PFSK-1 (cell line): ENCODE measurements around the gene KMT2E.

Experiments used
- FOXP2 ChIP-seq: optimal IDR thresholded peaks from 2 replicates; pipeline ENCODE3; 2011; ENCODE audit warnings: borderline replicate concordance, control low read depth, inconsistent platforms; ENCODE audit not compliant: insufficient read depth; ENCODE audit errors: extremely low read length, extremely low read depth
- POLR2AphosphoS5 ChIP-seq: IDR thresholded peaks from 2 replicates; pipeline ENCODE4 v1.6.1; 2012; ENCODE audit warnings: low read depth, mild to moderate bottlenecking, control low read depth, low read length, moderate library complexity
- SIN3A ChIP-seq: IDR thresholded peaks from 2 replicates; pipeline ENCODE4 v1.6.1; 2012; ENCODE audit warnings: mild to moderate bottlenecking, low read length, moderate library complexity, borderline replicate concordance; ENCODE audit not compliant: insufficient read depth
- TAF1 ChIP-seq: IDR thresholded peaks from 2 replicates; pipeline ENCODE4 v1.6.1; 2012; ENCODE audit warnings: low read length, control low read depth, borderline replicate concordance; ENCODE audit not compliant: insufficient read depth
- TF ChIP-seq, protein P1 (sequence below), 2 experiments: IDR thresholded peaks; 2 replicates each; pipeline versions ENCODE4 v1.6.1 to v1.8.0; 2011 to 2012; ENCODE audit warnings: low read depth in 2 of 2, low read length in 2 of 2, control low read depth in 1 of 2, inconsistent platforms in 1 of 2, mild to moderate bottlenecking in 1 of 2, moderate library complexity in 1 of 2; ENCODE audit not compliant: insufficient read depth in 1 of 2

KMT2E gene

DNA sequence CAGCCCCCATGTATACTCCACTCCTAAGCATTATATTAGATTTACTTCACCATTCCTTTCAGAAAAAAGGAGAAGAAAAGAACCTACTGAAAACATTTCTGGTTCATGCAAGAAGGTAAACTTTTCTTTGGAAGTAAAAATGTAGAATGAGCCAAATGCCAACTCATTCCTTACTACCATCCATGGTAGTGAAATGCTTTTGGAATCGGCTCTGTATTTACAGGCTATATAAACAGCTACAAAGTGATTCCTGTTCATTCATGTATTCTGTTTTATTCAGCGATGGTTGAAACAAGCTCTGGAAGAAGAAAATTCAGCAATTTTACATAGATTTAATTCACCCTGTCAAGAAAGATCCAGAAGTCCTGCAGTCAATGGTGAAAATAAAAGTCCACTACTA is 91.6 kb downstream of the KMT2E start:
- TF ChIP-seq TAF1: no peak
- no peak for TF ChIP-seq POLR2AphosphoS5
- TF ChIP-seq, protein P1, sequence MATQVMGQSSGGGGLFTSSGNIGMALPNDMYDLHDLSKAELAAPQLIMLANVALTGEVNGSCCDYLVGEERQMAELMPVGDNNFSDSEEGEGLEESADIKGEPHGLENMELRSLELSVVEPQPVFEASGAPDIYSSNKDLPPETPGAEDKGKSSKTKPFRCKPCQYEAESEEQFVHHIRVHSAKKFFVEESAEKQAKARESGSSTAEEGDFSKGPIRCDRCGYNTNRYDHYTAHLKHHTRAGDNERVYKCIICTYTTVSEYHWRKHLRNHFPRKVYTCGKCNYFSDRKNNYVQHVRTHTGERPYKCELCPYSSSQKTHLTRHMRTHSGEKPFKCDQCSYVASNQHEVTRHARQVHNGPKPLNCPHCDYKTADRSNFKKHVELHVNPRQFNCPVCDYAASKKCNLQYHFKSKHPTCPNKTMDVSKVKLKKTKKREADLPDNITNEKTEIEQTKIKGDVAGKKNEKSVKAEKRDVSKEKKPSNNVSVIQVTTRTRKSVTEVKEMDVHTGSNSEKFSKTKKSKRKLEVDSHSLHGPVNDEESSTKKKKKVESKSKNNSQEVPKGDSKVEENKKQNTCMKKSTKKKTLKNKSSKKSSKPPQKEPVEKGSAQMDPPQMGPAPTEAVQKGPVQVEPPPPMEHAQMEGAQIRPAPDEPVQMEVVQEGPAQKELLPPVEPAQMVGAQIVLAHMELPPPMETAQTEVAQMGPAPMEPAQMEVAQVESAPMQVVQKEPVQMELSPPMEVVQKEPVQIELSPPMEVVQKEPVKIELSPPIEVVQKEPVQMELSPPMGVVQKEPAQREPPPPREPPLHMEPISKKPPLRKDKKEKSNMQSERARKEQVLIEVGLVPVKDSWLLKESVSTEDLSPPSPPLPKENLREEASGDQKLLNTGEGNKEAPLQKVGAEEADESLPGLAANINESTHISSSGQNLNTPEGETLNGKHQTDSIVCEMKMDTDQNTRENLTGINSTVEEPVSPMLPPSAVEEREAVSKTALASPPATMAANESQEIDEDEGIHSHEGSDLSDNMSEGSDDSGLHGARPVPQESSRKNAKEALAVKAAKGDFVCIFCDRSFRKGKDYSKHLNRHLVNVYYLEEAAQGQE (IDR thresholded peaks at IDR 0.05; ENCODE audit: insufficient read depth in 1 of 2, low read depth in 2 of 2, low read length in 2 of 2): no peak

GRCh38 chr7:105106473-105106872 is 92.5 kb downstream of the KMT2E start:
- TF ChIP-seq POLR2AphosphoS5: no peak
- TF ChIP-seq, protein P1 (IDR thresholded peaks at IDR 0.05; ENCODE audit: insufficient read depth in 1 of 2, low read depth in 2 of 2, low read length in 2 of 2): no peak

- TF ChIP-seq, protein P1 (IDR thresholded peaks at IDR 0.05; ENCODE audit: insufficient read depth in 1 of 2, low read depth in 2 of 2, low read length in 2 of 2): no peak
- no peak for TF ChIP-seq SIN3A
Measured at GRCh38 chr7:105107458-105107857, 93.5 kb downstream of the KMT2E start.

DNA sequence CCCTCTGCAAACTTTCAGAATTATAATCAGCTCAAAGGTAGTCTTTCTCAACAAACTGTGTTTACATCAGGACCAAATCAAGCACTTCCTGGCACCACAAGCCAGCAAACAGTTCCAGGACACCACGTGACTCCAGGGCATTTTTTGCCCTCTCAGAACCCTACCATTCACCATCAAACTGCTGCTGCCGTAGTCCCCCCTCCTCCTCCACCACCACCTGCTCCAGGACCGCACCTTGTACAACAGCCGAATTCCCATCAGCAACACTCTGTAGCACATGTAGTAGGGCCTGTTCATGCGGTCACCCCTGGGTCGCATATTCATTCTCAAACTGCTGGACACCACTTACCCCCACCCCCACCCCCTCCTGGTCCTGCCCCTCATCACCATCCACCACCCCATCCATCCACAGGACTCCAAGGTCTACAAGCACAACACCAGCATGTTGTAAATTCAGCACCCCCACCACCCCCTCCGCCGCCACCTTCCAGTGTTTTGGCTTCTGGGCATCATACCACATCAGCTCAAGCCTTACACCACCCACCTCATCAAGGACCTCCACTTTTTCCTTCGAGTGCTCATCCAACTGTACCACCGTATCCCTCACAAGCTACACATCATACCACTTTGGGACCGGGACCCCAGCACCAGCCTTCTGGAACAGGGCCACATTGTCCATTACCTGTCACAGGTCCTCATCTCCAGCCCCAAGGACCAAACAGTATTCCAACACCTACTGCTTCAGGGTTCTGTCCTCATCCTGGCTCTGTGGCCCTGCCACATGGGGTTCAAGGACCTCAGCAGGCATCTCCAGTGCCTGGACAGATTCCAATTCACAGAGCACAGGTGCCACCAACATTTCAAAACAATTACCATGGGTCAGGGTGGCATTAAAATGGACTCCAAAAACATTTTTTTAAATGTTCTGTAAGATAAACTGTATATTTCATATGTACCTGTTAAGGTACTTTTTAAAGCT is 98.7 kb downstream of the KMT2E start:
- TF ChIP-seq TAF1 (no peak), POLR2AphosphoS5 (no peak), SIN3A (no peak), FOXP2 (no peak)
- TF ChIP-seq, protein P1 (IDR thresholded peaks at IDR 0.05; ENCODE audit: insufficient read depth in 1 of 2, low read depth in 2 of 2, low read length in 2 of 2): no peak
